Esophagus muscularis mucosa (tissue), 4 donors: ENCODE results near the gene ATG4D. TPM values are rescaled to one million over a fixed set of nuclear protein-coding genes. Genes with fewer than 3 reads are reported as not detected.

Experiments
- DNase-seq: peaks from one replicate; pipeline ENCODE4 v3.0.0-alpha.2; 2017; ENCODE audit errors: extremely low spot score
- H3K27ac ChIP-seq, 4 donors: fragments of 200-600 bp; sonication (generic); replicated peaks in 1 of 4; 1 replicate in 3 of 4; 2 replicates in 1 of 4; pipeline ENCODE4 v1.5.1; 2016 to 2019; ENCODE audit warnings: mild to moderate bottlenecking in 1 of 4
- H3K27me3 ChIP-seq, 4 donors: fragments of 200-600 bp; sonication (generic); one replicate each; pipeline versions ENCODE4 v1.5.1 to v1.6.0; 2016 to 2019
- H3K36me3 ChIP-seq, 4 donors: fragments of 200-600 bp; sonication (generic); one replicate each; pipeline ENCODE4 v1.5.1; 2016 to 2019
- H3K4me1 ChIP-seq, 4 donors: fragments of 200-600 bp; sonication (generic); one replicate each; pipeline ENCODE4 v1.5.1; 2016 to 2019
- H3K4me3 ChIP-seq, 4 donors: fragments of 200-600 bp; sonication (generic); 1 replicate in 2 of 4; 2 replicates in 2 of 4; pipeline ENCODE4 v1.5.1; 2016 to 2019; ENCODE audit warnings: mild to moderate bottlenecking in 4 of 4, moderate library complexity in 1 of 4
- H3K9me3 ChIP-seq, 4 donors: fragments of 200-600 bp; sonication (generic); 1 replicate in 3 of 4; 2 replicates in 1 of 4; pipeline ENCODE4 v1.5.1; 2016 to 2019
- CTCF ChIP-seq, 3 experiments: fragments of 200-600 bp in 2 of 3; fragments of 450-650 bp in 1 of 3; sonication (generic) in 2 of 3; IDR thresholded peaks; one replicate each; pipeline ENCODE4 v1.5.1; 2017 to 2019; ENCODE audit warnings: antibody characterized with exemption in 3 of 3, mild to moderate bottlenecking in 2 of 3, moderate library complexity in 1 of 3
- EP300 ChIP-seq: sonication (generic); formaldehyde crosslinking; IDR thresholded peaks from one replicate; pipeline ENCODE4 v1.6.1; 2017; ENCODE audit warnings: antibody characterized with exemption
- POLR2A ChIP-seq: fragments of 450-650 bp; IDR thresholded peaks from one replicate; pipeline ENCODE4 v1.6.1; 2017; ENCODE audit warnings: antibody characterized with exemption, moderate library complexity, mild to moderate bottlenecking, low read depth
- POLR2AphosphoS5 ChIP-seq, 2 donors: sonication (generic); formaldehyde crosslinking; IDR thresholded peaks; one replicate each; pipeline ENCODE4 v1.6.1; 2017; ENCODE audit warnings: antibody characterized with exemption in 2 of 2
- WGBS: methylation state at CpG from one replicate; pipeline ENCODE4 v1.1.5; 2018; 5-methylcytosine and 5-hydroxymethylcytosine counted together
- intact Hi-C: fragments of 100-400 bp; cut with DNase I; formaldehyde crosslinking; loops from one replicate; pipeline ENCODE4 v1.15.1; 2023
- small RNA-seq, 3 donors: library from RNA; depleted of rRNA; stranded (forward); fragments of <200 nt; gene quantifications; one replicate each; pipeline ENCODE3, GENCODE V24; 2016
- total RNA-seq, 4 donors: library from RNA; depleted of rRNA; stranded (reverse); fragments of >200 nt; gene quantifications; one replicate each; pipeline versions ENCODE4 v1.1.0 to v1.2.1, GENCODE V29; 2016

The ATG4D gene
- total RNA-seq, 4 donors from 2014 or later: 18.2 to 44.1 (median 29.7) TPM

GRCh38 chr19:10593148-10593547, 49.4 kb downstream of the ATG4D start:
- no peak for TF ChIP-seq POLR2AphosphoS5 (IDR thresholded peaks at IDR 0.05)
- peak overlapping the region in 3 of 4 donors; percentile 14 to 53 (median 27) for H3K27ac ChIP-seq
- intact Hi-C loops: no loop called here

GRCh38 chr19:10593820-10594637, 50.3 kb downstream of the ATG4D start:
- DNase-seq: no peak
- intact Hi-C loops: no loop called here
- WGBS: 82% methylated on average over 9 of the region's 9 CpGs
- no peak for TF ChIP-seq EP300
- no peak for TF ChIP-seq POLR2A
- TF ChIP-seq CTCF (IDR thresholded peaks at IDR 0.05): no peak
- TF ChIP-seq POLR2AphosphoS5 (IDR thresholded peaks at IDR 0.05): no peak
- H3K27me3 ChIP-seq: peaks cover 0 to 45% (median 0%) of the 10 kb centered on the region in 4 donors
- H3K9me3 ChIP-seq: no peaks in the 10 kb centered on the region
- peaks cover 0 to 23% (median 6%) of the 10 kb centered on the region in 4 donors for H3K4me1 ChIP-seq
- H3K27ac ChIP-seq: peak overlapping the region; percentile 14 to 53 (median 20)
- no peak overlapping the region for H3K4me3 ChIP-seq
- no peaks in the 10 kb centered on the region for H3K36me3 ChIP-seq

More at GRCh38 chr19:10593148-10593547, 49.4 kb downstream of the ATG4D start:
- H3K27me3 ChIP-seq: peaks cover 0 to 51% (median 0%) of the 10 kb centered on the region in 4 donors
- peaks cover 0 to 23% (median 6%) of the 10 kb centered on the region in 4 donors for H3K4me1 ChIP-seq
- 93% methylated on average over 7 of the region's 7 CpGs for WGBS
- no peaks in the 10 kb centered on the region for H3K9me3 ChIP-seq
- H3K36me3 ChIP-seq: no peaks in the 10 kb centered on the region
- no peak for DNase-seq
- no peak overlapping the region for H3K4me3 ChIP-seq

GRCh38 chr19:10600149-10600548, 56.4 kb downstream of the ATG4D start:
- WGBS: 96% methylated on average over 5 of the region's 5 CpGs
- TF ChIP-seq EP300: no peak
- TF ChIP-seq POLR2AphosphoS5 (IDR thresholded peaks at IDR 0.05): no peak
- no peak for TF ChIP-seq CTCF (IDR thresholded peaks at IDR 0.05)
- TF ChIP-seq POLR2A: no peak
- Histone ChIP-seq H3K27me3 (peaks cover 0 to 27% (median 0%) of the 10 kb centered on the region in 4 donors), H3K36me3 (no peaks in the 10 kb centered on the region), H3K27ac (no peak overlapping the region), H3K4me3 (no peak overlapping the region), H3K4me1 (peaks cover 18 to 35% (median 24%) of the 10 kb centered on the region in 4 donors), H3K9me3 (no peaks in the 10 kb centered on the region)
- no peak for DNase-seq
- intact Hi-C loops: no loop called here

- peaks cover 0 to 12% (median 0%) of the 10 kb centered on the region in 4 donors for H3K27me3 ChIP-seq
- intact Hi-C loops: no loop called here
- DNase-seq: no peak
- H3K9me3 ChIP-seq: no peaks in the 10 kb centered on the region
- no peaks in the 10 kb centered on the region for H3K36me3 ChIP-seq
- H3K4me1 ChIP-seq: peaks cover 22 to 33% (median 30%) of the 10 kb centered on the region in 4 donors
- 34% methylated on average over 7 of the region's 7 CpGs for WGBS
- peak overlapping the region; percentile 73 to 99 (median 92) for H3K4me3 ChIP-seq
- H3K27ac ChIP-seq: peak overlapping the region in 1 of 4 donors; percentile 88
- no peak for TF ChIP-seq CTCF (IDR thresholded peaks at IDR 0.05)
- no peak for TF ChIP-seq POLR2A
- TF ChIP-seq EP300: no peak
- TF ChIP-seq POLR2AphosphoS5 (IDR thresholded peaks at IDR 0.05): no peak
Observed at GRCh38 chr19:10601999-10602329, 58.3 kb downstream of the ATG4D start.

GRCh38 chr19:10602330-10603083, 58.8 kb downstream of the ATG4D start:
- 0% methylated on average over 26 of the region's 76 CpGs for WGBS
- intact Hi-C loops: no loop called here
- H3K4me1 ChIP-seq: peaks cover 20 to 33% (median 27%) of the 10 kb centered on the region in 4 donors
- peaks cover 0 to 12% (median 0%) of the 10 kb centered on the region in 4 donors for H3K27me3 ChIP-seq
- H3K9me3 ChIP-seq: no peaks in the 10 kb centered on the region
- peak overlapping the region; percentile 85 to 90 (median 88) for H3K27ac ChIP-seq
- TF ChIP-seq POLR2AphosphoS5 (IDR thresholded peaks at IDR 0.05): peak; percentile 26 to 82
- TF ChIP-seq EP300: no peak
- no peaks in the 10 kb centered on the region for H3K36me3 ChIP-seq
- peak; percentile 97 for DNase-seq
- peak overlapping the region; percentile 73 to 99 (median 92) for H3K4me3 ChIP-seq

Small RNAs within 50 kb of the gene (small RNA-seq; reads per million reads assigned to genes)
- gene MIR1238 (0 reads per million in 3 donors), gene RNU7-140P (0 reads per million in 3 donors)

Other genes with a start within 250 kb of the ATG4D start
- 1 to 10 TPM in 3 of 4 donors, under 1 TPM in 1; 0.58 to 1.2 (median 1.2) TPM for gene ZGLP1, start 234.1 kb upstream of the ATG4D start, total RNA-seq
- gene FDX2, start 227.9 kb upstream of the ATG4D start, total RNA-seq: 10 to 100 TPM; 16.6 to 29.6 (median 26.5) TPM
- gene RAVER1, start 210.4 kb upstream of the ATG4D start, total RNA-seq: 10 to 100 TPM; 23.7 to 42.2 (median 30.2) TPM
- gene ICAM3, start 204.3 kb upstream of the ATG4D start, total RNA-seq: 10 to 100 TPM in 1 of 4 donors, 1 to 10 TPM in 3; 2.9 to 10.9 (median 5.2) TPM
- gene TYK2, start 163.3 kb upstream of the ATG4D start, total RNA-seq: 10 to 100 TPM; 50.5 to 71.6 (median 65.9) TPM
- 100 to 1,000 TPM; 131 to 176 (median 160) TPM for gene CDC37, start 140.4 kb upstream of the ATG4D start, total RNA-seq
- gene PDE4A, start 123.4 kb upstream of the ATG4D start, total RNA-seq: 10 to 100 TPM; 11.6 to 24.5 (median 14.1) TPM
- 10 to 100 TPM; 51.9 to 94.5 (median 80.6) TPM for gene KEAP1, start 40.5 kb upstream of the ATG4D start, total RNA-seq
- not detected for gene S1PR5, start 26.5 kb upstream of the ATG4D start, total RNA-seq
- 10 to 100 TPM; 13.7 to 23.9 (median 16.0) TPM for gene KRI1, start 22.1 kb downstream of the ATG4D start, total RNA-seq
- gene CDKN2D, start 25.1 kb downstream of the ATG4D start, total RNA-seq: 10 to 100 TPM; 11.2 to 30.0 (median 18.3) TPM
- gene AP1M2, start 43.4 kb downstream of the ATG4D start, total RNA-seq: not detected
- gene SLC44A2, start 81.6 kb downstream of the ATG4D start, total RNA-seq: 10 to 100 TPM; 26.2 to 71.2 (median 46.1) TPM
- 100 to 1,000 TPM in 3 of 4 donors, 10 to 100 TPM in 1; 79.2 to 127 (median 102) TPM for gene ILF3, start 110.4 kb downstream of the ATG4D start, total RNA-seq
- gene QTRT1, start 157.5 kb downstream of the ATG4D start, total RNA-seq: 10 to 100 TPM; 19.9 to 34.9 (median 25.4) TPM
- 100 to 1,000 TPM in 1 of 4 donors, 10 to 100 TPM in 3; 73.6 to 115 (median 93.7) TPM for gene DNM2, start 174.2 kb downstream of the ATG4D start, total RNA-seq